ENCODE data around the gene PFKL. TPM values are rescaled to one million over a fixed set of nuclear protein-coding genes. Genes with fewer than 3 reads are reported as not detected.

The PFKL gene
- total and polyA plus RNA-seq, 2 of the 8 experiments (the other 6 are each of a cell fraction or from before 2014, with no cell fraction given), result 80.2 to 82.3 TPM

GRCh38 chr21:44297525-44298290 is 2.1 kb upstream of the PFKL start (continued):
- TF ChIP-seq SAP30 (IDR thresholded peaks at IDR 0.05; ENCODE audit: insufficient read depth, insufficient replicate concordance, low read length), result no peak

Measured in H1 (cell line).